ENCODE data around the gene EID2. TPM values are rescaled to one million over a fixed set of nuclear protein-coding genes. Genes with fewer than 3 reads are reported as not detected.

Gene EID2
- total RNA-seq, 2 donors from 2014 or later: 11.4 to 12.0 TPM

GRCh38 chr19:39555883-39556282, 15.9 kb upstream of the EID2 start:
- no peak overlapping the region for H3K4me3 ChIP-seq
- H3K27ac ChIP-seq: no peak overlapping the region
- H3K4me1 ChIP-seq (ENCODE audit: control insufficient read depth in 1 of 2, low read depth in 2 of 2): no peaks in the 10 kb centered on the region
- ATAC-seq (ENCODE audit: insufficient number of reproducible peaks, low FRiP score, low read depth): no peak
- H3K36me3 ChIP-seq: no peaks in the 10 kb centered on the region
- H3K27me3 ChIP-seq (replicated peaks; ENCODE audit: insufficient read depth): no peaks in the 10 kb centered on the region
- no peak for TF ChIP-seq CTCF (IDR thresholded peaks at IDR 0.05)
- H3K9me3 ChIP-seq: no peaks in the 10 kb centered on the region
- no peak for DNase-seq (ENCODE audit: low spot score)

GRCh38 chr19:39554701-39555311, 14.8 kb upstream of the EID2 start:
- Histone ChIP-seq H3K36me3 (no peaks in the 10 kb centered on the region), H3K9me3 (no peaks in the 10 kb centered on the region), H3K4me1 (ENCODE audit: control insufficient read depth in 1 of 2, low read depth in 2 of 2) (no peaks in the 10 kb centered on the region), H3K4me3 (no peak overlapping the region), H3K27ac (no peak overlapping the region), H3K27me3 (replicated peaks; ENCODE audit: insufficient read depth) (no peaks in the 10 kb centered on the region)
- DNase-seq (ENCODE audit: low spot score): no peak
- ATAC-seq (ENCODE audit: insufficient number of reproducible peaks, low FRiP score, low read depth): no peak
- no peak for TF ChIP-seq CTCF (IDR thresholded peaks at IDR 0.05)

- TF ChIP-seq CTCF (IDR thresholded peaks at IDR 0.05): no peak
- no peaks in the 10 kb centered on the region for H3K36me3 ChIP-seq
- H3K4me1 ChIP-seq (ENCODE audit: control insufficient read depth in 1 of 2, low read depth in 2 of 2): no peaks in the 10 kb centered on the region
- H3K27me3 ChIP-seq (replicated peaks; ENCODE audit: insufficient read depth): no peaks in the 10 kb centered on the region
- no peaks in the 10 kb centered on the region for H3K9me3 ChIP-seq
- DNase-seq (ENCODE audit: low spot score): no peak
- ATAC-seq (ENCODE audit: insufficient number of reproducible peaks, low FRiP score, low read depth): no peak
- no peak overlapping the region for H3K27ac ChIP-seq
- H3K4me3 ChIP-seq: no peak overlapping the region
Measured at GRCh38 chr19:39553082-39553652, 13.2 kb upstream of the EID2 start.

- DNase-seq (ENCODE audit: low spot score) (no peak), ATAC-seq (ENCODE audit: insufficient number of reproducible peaks, low FRiP score, low read depth) (no peak)
- Histone ChIP-seq H3K36me3 (no peaks in the 10 kb centered on the region), H3K27me3 (replicated peaks; ENCODE audit: insufficient read depth) (no peaks in the 10 kb centered on the region), H3K4me3 (no peak overlapping the region), H3K4me1 (ENCODE audit: control insufficient read depth in 1 of 2, low read depth in 2 of 2) (no peaks in the 10 kb centered on the region), H3K27ac (no peak overlapping the region), H3K9me3 (no peaks in the 10 kb centered on the region)
- no peak for TF ChIP-seq CTCF (IDR thresholded peaks at IDR 0.05)
Measured at GRCh38 chr19:39550197-39550596, 10.2 kb upstream of the EID2 start.

GRCh38 chr19:39546599-39546998, 6.6 kb upstream of the EID2 start:
- DNase-seq (ENCODE audit: low spot score): no peak
- Histone ChIP-seq H3K9me3 (no peaks in the 10 kb centered on the region), H3K4me1 (ENCODE audit: control insufficient read depth in 1 of 2, low read depth in 2 of 2) (no peaks in the 10 kb centered on the region)

More at GRCh38 chr19:39546599-39546998, 6.6 kb upstream of the EID2 start:
- no peaks in the 10 kb centered on the region for H3K27me3 ChIP-seq (replicated peaks; ENCODE audit: insufficient read depth)
- H3K27ac ChIP-seq: no peak overlapping the region
- no peaks in the 10 kb centered on the region for H3K36me3 ChIP-seq
- no peak overlapping the region for H3K4me3 ChIP-seq
- no peak for ATAC-seq (ENCODE audit: insufficient number of reproducible peaks, low FRiP score, low read depth)
- TF ChIP-seq CTCF (IDR thresholded peaks at IDR 0.05): no peak

All from thoracic aorta (tissue), 2 donors.